B cell (primary cell): ENCODE measurements around the gene DSCAML1.

Source experiments
- EZH2 ChIP-seq: IDR thresholded peaks from 2 replicates; pipeline ENCODE4 v1.6.1; 2012; ENCODE audit warnings: borderline replicate concordance, low read depth, mild to moderate bottlenecking, moderate library complexity, low read length; ENCODE audit not compliant: insufficient read depth, poor library complexity, severe bottlenecking
- TF ChIP-seq, protein P1 (sequence below): fragments of 200-600 bp; IDR thresholded peaks from one replicate; pipeline ENCODE4 v1.8.0; 2022; ENCODE audit warnings: antibody characterized with exemption, mild to moderate bottlenecking

- TF ChIP-seq, protein P1, sequence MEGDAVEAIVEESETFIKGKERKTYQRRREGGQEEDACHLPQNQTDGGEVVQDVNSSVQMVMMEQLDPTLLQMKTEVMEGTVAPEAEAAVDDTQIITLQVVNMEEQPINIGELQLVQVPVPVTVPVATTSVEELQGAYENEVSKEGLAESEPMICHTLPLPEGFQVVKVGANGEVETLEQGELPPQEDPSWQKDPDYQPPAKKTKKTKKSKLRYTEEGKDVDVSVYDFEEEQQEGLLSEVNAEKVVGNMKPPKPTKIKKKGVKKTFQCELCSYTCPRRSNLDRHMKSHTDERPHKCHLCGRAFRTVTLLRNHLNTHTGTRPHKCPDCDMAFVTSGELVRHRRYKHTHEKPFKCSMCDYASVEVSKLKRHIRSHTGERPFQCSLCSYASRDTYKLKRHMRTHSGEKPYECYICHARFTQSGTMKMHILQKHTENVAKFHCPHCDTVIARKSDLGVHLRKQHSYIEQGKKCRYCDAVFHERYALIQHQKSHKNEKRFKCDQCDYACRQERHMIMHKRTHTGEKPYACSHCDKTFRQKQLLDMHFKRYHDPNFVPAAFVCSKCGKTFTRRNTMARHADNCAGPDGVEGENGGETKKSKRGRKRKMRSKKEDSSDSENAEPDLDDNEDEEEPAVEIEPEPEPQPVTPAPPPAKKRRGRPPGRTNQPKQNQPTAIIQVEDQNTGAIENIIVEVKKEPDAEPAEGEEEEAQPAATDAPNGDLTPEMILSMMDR, result no peak
- no peak for TF ChIP-seq EZH2
Observed at GRCh38 chr11:117550466-117550865, 246.6 kb downstream of the DSCAML1 start.
